ENCODE data around the gene GCLM. TPM values are rescaled to one million over a fixed set of nuclear protein-coding genes. Genes with fewer than 3 reads are reported as not detected.

The GCLM gene
- total RNA-seq, 4 donors from 2014 or later, result 7.4 to 14.1 (median 8.7) TPM

GRCh38 chr1:93837961-93838360 lies 71.3 kb downstream of the GCLM start:
- Histone ChIP-seq H3K27ac (no peak overlapping the region), H3K4me3 (no peak overlapping the region), H3K4me1 (no peaks in the 10 kb centered on the region), H3K9me3 (peaks cover 0 to 5% (median 0%) of the 10 kb centered on the region in 3 donors), H3K36me3 (peaks cover 0 to 14% of the 10 kb centered on the region in 2 donors), H3K27me3 (no peaks in the 10 kb centered on the region)
- ATAC-seq, result no peak
- no peak for TF ChIP-seq EP300 (IDR thresholded peaks at IDR 0.05)
- TF ChIP-seq POLR2AphosphoS5 (IDR thresholded peaks at IDR 0.05), result no peak
- TF ChIP-seq POLR2A (IDR thresholded peaks at IDR 0.05), result no peak
- TF ChIP-seq CTCF (IDR thresholded peaks at IDR 0.05), result no peak
- 100% methylated on average over 2 to 3 of the region's 3 CpGs for WGBS, 2 donors (ENCODE audit: low coverage in 1 of 2)

Small RNA genes lying within 50 kb of the gene (small RNA-seq; reads per million reads assigned to genes)
- gene AL117351.2 (0 reads per million in 4 donors), gene MIR760 (0.54 to 2.6 (median 1.1) reads per million in 4 donors)

Other genes starting within 250 kb of the GCLM start
- gene BCAR3, start 227.6 kb downstream of the GCLM start, total RNA-seq, result 10 to 100 TPM; 33.9 to 40.2 (median 38.3) TPM
- 10 to 100 TPM; 30.6 to 42.2 (median 40.3) TPM for gene DNTTIP2, start 30.2 kb downstream of the GCLM start, total RNA-seq
- under 1 TPM in 2 of 4 donors, not detected in 2; 0.19 to 0.27 TPM for gene ABCA4, start 211.7 kb upstream of the GCLM start, total RNA-seq

Data from gastroesophageal sphincter (tissue), 4 donors.